Measurements from ENCODE around the gene GRID1.

GRID1 gene

DNA sequence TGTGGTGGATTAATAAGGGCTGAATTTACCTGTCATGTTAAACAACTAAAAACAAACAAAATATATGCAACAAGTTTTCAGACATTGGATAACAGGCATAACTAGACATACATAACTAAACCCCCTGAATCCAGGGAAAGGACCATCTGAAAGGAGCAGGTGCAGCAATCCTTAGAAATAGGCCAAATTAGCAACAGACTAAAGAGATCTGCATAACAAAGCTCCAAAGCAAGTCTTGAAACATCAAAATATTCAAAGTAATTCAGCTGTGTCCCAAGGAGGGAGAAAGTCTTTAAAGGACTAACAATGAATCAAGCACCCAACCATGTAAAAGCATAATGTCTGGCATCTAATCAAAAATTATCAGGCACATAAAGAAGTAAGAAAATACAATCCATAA is 475.1 kb downstream of the GRID1 start:
- no peak for DNase-seq (ENCODE audit: low read depth, low spot score)

DNA sequence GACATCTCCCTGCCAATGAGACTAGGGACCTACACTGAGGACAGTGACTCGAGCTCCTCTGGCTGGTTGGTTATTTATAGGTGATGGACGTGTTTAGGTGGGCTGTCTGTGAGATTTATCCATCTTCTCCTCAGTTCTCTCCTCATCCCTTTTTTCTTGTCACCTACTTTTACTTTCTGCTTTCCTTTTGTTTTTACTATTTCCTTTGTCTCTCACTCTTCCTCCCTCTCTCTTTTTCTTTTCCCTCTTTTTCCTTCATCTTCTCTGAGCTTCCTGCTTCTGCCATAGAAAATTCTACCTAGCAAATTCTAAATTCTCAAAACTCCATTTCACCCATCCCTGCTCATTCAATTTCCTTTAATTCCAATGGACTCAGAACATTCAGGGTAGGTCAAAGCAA is 478.0 kb downstream of the GRID1 start:
- no peak for DNase-seq (ENCODE audit: low read depth, low spot score)

- no peak for DNase-seq (ENCODE audit: low read depth, low spot score)
These were observed 478.6 kb downstream of the GRID1 start for GRCh38 chr10:85888004-85888403.

DNA sequence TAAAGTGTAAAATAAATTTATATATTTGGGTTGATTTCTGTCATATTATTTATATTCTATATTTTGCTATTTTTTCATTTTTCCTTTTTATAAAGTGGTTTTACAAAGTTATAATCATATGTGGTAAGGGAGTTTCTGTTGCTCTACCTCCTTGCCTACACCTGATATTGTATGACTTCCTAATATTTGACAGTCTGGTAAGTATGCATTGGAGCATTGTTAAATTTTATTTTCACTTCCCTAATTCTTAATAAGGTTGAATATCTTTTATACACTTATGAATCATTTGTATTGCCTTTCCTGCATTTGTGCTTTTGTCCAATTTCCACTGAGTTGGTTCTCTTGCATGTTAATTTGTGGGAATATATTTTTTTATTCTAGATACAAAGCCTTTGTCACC is 492.4 kb downstream of the GRID1 start:
- no peak for DNase-seq (ENCODE audit: low read depth, low spot score)

- DNase-seq (ENCODE audit: low read depth, low spot score), result no peak
These were observed 493.5 kb downstream of the GRID1 start for GRCh38 chr10:85873063-85873462.

DNA sequence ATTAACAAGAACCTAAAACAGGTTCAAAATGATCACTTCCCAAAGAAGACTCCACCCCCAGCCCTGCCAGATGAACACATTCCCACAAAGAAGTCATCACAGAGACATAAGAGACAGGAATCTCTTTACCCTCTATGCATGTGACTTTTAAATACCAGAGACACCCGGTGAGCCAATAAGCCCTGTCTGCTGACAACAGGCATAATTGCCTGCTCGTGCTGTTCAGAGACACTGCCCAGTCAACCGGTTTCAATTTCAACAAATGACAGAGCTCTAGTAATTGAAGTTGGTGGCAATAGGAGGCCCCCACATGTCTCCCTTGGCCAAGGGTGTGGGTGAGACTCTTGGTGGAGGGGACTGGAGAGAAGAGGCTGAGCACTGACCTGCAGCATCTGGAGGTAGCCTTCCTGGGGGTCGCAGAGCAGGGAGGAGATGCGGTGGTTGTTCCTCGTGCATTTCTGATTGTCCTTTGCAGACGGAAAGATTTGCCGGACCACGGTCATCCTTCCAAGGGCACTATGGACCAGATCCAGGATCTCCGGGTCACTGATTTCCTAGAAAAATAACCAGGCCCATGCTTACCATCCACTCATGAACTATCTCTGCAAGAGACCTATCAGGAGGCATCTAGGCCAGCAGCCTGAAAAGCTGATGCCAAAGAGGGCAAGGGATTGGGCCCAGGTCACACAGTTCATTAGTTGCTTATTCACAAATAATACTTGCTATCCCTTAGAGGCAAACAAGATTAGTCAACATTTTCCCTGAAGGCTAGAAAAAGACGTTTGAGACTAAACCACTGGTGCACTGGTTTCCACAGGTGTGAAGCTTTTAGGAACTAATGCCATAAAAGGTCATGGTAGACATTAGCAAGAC is 497.7 kb downstream of the GRID1 start:
- DNase-seq (ENCODE audit: low read depth, low spot score), result no peak

- no peak for DNase-seq (ENCODE audit: low read depth, low spot score)
These were observed 501.6 kb downstream of the GRID1 start for GRCh38 chr10:85864868-85865526.

DNA sequence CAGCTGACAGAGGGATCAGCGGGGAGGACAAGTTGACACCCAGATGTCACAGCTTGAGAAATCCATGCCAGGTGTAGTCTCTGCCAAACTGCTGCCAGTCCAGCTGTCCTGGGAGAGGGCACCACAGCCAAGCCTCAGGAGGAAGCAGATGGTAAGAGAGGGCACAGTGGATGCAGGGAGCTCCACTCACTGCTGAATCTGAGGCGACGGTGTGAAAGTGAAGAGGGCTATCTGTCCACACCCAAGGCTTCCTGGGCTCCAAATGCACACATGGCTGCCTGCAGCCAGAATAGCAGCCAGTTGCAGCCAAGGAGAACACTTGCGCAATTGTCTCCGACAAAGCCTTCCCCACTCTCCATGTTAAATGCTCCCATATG is 502.4 kb downstream of the GRID1 start:
- no peak for DNase-seq (ENCODE audit: low read depth, low spot score)

GRCh38 chr10:85863301-85864172 is 503.1 kb downstream of the GRID1 start:
- DNase-seq (ENCODE audit: low read depth, low spot score), result no peak

- no peak for DNase-seq (ENCODE audit: low read depth, low spot score)
These were observed 503.8 kb downstream of the GRID1 start for GRCh38 chr10:85862771-85863170.

DNA sequence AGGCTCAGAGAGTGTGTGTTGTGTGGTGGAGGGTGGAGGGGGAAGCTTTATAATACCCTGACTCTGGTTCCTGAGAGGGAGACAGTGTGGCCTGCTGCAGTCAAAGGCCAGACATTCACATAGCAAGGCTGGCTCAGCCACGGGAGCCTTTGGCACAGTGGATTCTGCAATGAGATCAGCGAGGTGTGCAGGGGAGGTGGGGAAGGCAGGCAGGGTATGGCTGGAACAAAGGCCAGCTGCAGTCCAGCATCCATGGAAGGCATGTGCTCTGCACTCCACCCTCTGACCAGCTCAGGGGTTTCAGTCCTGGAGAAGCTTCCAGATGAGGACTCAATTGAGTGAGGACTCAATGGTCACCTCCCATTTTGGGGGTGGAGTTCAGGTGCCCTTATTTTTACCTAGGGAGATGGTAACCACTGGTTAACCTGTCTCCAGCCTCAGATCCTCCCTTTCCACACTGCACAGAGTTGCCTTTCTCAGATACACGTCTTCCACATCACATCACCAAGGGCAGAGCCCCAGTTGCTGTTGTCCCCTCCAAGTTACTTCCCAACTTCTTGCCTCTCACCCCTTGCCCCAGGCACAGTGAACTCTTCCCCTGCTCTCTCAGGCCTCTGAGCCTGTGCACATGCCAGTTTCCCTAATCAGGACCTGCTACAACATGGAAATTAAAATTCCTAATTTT is 504.9 kb downstream of the GRID1 start:
- no peak for DNase-seq (ENCODE audit: low read depth, low spot score)

GRCh38 chr10:85859859-85860258 is 506.7 kb downstream of the GRID1 start:
- DNase-seq (ENCODE audit: low read depth, low spot score), result no peak

GRCh38 chr10:85858776-85859515 is 507.6 kb downstream of the GRID1 start:
- no peak for DNase-seq (ENCODE audit: low read depth, low spot score)

GRCh38 chr10:85857791-85858190 is 508.8 kb downstream of the GRID1 start:
- DNase-seq (ENCODE audit: low read depth, low spot score), result no peak

DNA sequence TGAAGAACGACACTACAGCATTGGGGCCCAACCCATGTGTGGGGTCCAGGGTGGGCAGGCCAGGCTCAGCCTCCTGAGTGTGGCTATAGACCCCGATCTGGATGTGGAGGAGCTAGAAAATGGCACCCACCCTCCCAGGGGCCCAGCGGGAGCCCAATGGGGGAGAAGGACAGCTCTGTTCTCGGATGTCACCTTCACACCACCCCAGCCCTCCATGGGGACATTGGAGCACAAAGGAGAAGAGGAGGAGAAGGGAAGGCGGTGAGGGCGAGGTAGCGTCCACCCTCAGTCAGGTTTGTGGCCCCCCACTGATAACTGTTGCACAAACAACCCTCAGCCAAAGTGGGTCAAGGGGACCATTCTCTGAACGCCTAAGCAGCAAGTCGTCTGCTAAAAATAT is 509.3 kb downstream of the GRID1 start:
- no peak for DNase-seq (ENCODE audit: low read depth, low spot score)

GRCh38 chr10:85851934-85852333 is 514.7 kb downstream of the GRID1 start:
- no peak for DNase-seq (ENCODE audit: low read depth, low spot score)

DNA sequence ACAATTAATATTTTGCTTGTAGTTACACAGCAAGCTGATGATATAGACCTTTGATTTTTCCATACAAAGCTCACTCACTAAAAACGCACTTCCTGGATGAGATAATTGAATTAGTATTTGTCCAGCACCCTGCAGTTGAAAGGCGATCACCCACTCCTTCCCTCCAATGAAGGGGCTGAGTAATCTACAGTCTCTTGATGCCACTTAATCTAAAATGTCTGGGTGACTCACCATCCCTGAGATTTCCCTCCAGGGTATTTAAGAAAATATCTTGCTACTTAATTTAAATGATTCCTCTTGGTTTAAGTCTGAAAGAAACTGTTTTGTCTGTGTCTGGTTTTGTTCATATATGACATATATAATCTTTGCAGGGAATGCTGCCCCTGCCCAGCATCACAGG is 515.3 kb downstream of the GRID1 start:
- DNase-seq (ENCODE audit: low read depth, low spot score), result no peak

DNA sequence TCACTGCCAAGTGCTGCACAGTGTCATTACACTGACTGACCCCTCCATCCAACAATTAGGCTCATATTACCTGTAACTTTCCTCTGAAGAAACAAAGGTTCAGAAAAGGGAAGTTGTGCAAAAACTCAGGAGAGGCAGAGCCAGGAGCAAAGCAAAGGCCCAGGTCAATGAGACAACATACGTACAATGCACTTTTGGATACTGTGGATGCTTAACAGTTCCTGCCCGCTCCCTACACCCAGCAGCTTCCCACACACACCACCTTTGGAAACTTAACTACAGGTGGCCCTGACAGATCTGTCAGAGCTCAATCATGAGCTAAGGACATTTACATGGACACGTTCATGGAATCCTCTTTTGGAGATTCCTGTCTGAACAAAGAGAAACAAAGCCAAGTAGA is 515.9 kb downstream of the GRID1 start:
- no peak for DNase-seq (ENCODE audit: low read depth, low spot score)

GRCh38 chr10:85849315-85849714 is 517.3 kb downstream of the GRID1 start:
- DNase-seq (ENCODE audit: low read depth, low spot score), result no peak

DNA sequence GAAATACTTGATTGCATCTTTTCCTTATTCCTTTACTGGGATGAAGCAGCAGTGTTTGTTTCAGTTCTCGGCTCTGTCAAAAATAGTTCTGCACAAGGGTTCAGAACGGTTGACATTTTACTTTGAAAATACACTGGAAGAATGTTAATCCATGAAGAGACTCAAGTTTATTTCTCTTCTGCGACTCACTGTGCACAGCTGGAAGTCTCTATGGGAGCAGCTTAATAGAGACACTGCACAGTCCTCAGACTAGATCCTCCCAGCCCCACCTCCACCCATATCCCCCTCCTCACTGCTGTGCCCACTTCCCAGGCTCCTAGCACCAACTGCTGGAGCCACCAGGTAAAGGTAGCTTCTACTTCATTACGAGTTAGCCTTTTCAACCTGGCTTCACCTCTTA is 517.8 kb downstream of the GRID1 start:
- no peak for DNase-seq (ENCODE audit: low read depth, low spot score)

GRCh38 chr10:85847085-85847484 is 519.5 kb downstream of the GRID1 start:
- DNase-seq (ENCODE audit: low read depth, low spot score), result no peak
